AG10803 (cell line): ENCODE results near the gene CPXM2.

Experiments
- DNase-seq: peaks from one replicate; pipeline ENCODE4 v3.0.0; 2010; ENCODE audit warnings: low read depth
- H3K4me3 ChIP-seq: 2 replicates; pipeline ENCODE4 v1.5.1; 2011; ENCODE audit warnings: mild to moderate bottlenecking, low read length, control low read depth
- CTCF ChIP-seq: conservative IDR thresholded peaks from 2 replicates; pipeline ENCODE4 v1.5.1; 2011; ENCODE audit warnings: mild to moderate bottlenecking, low read length, control low read depth, inconsistent platforms

Gene CPXM2

GRCh38 chr10:123751342-123752134, 140.1 kb downstream of the CPXM2 start:
- DNase-seq, result no peak
- H3K4me3 ChIP-seq, result no peak overlapping the region
- TF ChIP-seq CTCF, result no peak

GRCh38 chr10:123750901-123751300, 140.7 kb downstream of the CPXM2 start:
- DNase-seq, result no peak
- H3K4me3 ChIP-seq, result no peak overlapping the region
- TF ChIP-seq CTCF, result no peak

GRCh38 chr10:123748711-123749110, 142.9 kb downstream of the CPXM2 start:
- DNase-seq, result no peak
- TF ChIP-seq CTCF, result no peak

GRCh38 chr10:123747426-123747825, 144.2 kb downstream of the CPXM2 start:
- H3K4me3 ChIP-seq, result no peak overlapping the region
- TF ChIP-seq CTCF, result no peak
- no peak for DNase-seq

More at GRCh38 chr10:123748711-123749110, 142.9 kb downstream of the CPXM2 start:
- no peak overlapping the region for H3K4me3 ChIP-seq

- no peak for DNase-seq
- H3K4me3 ChIP-seq, result no peak overlapping the region
- no peak for TF ChIP-seq CTCF
Measured at GRCh38 chr10:123746942-123747341, 144.7 kb downstream of the CPXM2 start.

GRCh38 chr10:123746520-123746919, 145.1 kb downstream of the CPXM2 start:
- no peak overlapping the region for H3K4me3 ChIP-seq
- no peak for DNase-seq
- no peak for TF ChIP-seq CTCF

- TF ChIP-seq CTCF, result no peak
- no peak for DNase-seq
- no peak overlapping the region for H3K4me3 ChIP-seq
Measured at GRCh38 chr10:123746061-123746460, 145.5 kb downstream of the CPXM2 start.
